Loucy (cell line): Measurements from ENCODE around the gene SORCS2.

Experiments
- EZH2phosphoT487 ChIP-seq: fragments of 200-600 bp; IDR thresholded peaks from 2 replicates; pipeline ENCODE4 v1.6.1; 2018; ENCODE audit warnings: antibody characterized with exemption, mild to moderate bottlenecking, moderate library complexity, borderline replicate concordance
- TF ChIP-seq, protein P1 (sequence below): fragments of 200-600 bp; sonication (generic); conservative IDR thresholded peaks from 2 replicates; pipeline ENCODE4 v1.5.1; 2014; ENCODE audit warnings: mild to moderate bottlenecking, antibody characterized with exemption, low read length

DNA sequence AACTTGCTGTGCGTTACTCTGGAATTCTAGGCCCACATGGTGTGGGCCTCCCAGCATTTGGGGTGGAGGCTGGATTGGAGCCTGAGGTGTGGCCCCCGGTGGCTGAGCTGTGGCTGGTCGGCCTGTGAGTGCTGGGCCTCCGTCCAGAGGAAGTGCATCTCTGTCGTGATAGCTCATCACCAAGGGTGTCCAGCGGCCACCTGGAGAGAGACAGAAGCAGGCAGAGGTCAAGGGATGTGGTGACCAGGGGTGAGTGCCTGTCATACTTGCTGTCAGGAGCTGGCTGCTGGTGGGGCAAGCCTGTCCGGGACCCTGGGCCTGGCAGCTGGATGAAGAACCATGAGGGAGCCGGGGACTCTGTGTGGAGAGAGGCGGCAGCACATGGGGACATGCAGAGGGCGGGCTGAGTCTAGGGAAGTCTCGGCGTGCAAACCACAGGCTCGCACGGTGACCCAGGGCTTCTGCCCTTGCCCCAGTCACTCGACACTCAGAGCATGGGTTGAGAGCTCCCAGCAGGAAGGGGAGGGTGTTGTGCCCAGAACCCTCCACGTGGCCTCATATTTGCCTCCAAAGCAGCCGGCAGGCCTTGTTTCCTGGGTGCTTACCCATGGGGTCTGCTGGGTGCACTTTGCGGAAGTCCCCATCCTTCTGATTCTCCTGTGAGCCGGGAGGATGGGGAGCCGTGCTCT lies 6.2 kb downstream of the SORCS2 start:
- TF ChIP-seq, protein P1, sequence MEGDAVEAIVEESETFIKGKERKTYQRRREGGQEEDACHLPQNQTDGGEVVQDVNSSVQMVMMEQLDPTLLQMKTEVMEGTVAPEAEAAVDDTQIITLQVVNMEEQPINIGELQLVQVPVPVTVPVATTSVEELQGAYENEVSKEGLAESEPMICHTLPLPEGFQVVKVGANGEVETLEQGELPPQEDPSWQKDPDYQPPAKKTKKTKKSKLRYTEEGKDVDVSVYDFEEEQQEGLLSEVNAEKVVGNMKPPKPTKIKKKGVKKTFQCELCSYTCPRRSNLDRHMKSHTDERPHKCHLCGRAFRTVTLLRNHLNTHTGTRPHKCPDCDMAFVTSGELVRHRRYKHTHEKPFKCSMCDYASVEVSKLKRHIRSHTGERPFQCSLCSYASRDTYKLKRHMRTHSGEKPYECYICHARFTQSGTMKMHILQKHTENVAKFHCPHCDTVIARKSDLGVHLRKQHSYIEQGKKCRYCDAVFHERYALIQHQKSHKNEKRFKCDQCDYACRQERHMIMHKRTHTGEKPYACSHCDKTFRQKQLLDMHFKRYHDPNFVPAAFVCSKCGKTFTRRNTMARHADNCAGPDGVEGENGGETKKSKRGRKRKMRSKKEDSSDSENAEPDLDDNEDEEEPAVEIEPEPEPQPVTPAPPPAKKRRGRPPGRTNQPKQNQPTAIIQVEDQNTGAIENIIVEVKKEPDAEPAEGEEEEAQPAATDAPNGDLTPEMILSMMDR, result no peak
- TF ChIP-seq EZH2phosphoT487, result no peak
